H1 (cell line): ENCODE data around the gene RHOB. TPM values are rescaled to one million over a fixed set of nuclear protein-coding genes. Genes with fewer than 3 reads are reported as not detected.

ENCODE experiments used
- CTCF ChIA-PET: fragments of 300-600 bp; sonication (Branson Sonifier 250); formaldehyde crosslinking; loops from one replicate; lab custom pipeline; 2021; ENCODE audit not compliant: partially characterized antibody; lab: Charles Lee
- POLR2A ChIA-PET: fragments of 300-600 bp; sonication (Branson Sonifier 250); formaldehyde crosslinking; loops from one replicate; lab custom pipeline; 2021; ENCODE audit warnings: inconsistent platforms; ENCODE audit not compliant: partially characterized antibody; lab: Charles Lee
- DNase-seq, 2 experiments: peaks; one replicate each; pipeline versions ENCODE4 v3.0.0 to v3.0.0-alpha.2; 2010 to 2022; ENCODE audit warnings: low spot score in 2 of 2, low read depth in 1 of 2, mixed read lengths in 1 of 2
- FAIRE-seq: peaks from 2 replicates; lab custom pipeline; 2011; peaks lifted over from hg19 to GRCh38; lab: Jason Lieb, UNC
- H2AFZ ChIP-seq: 2 replicates; pipeline ENCODE4 v1.8.1; 2012; ENCODE audit warnings: low read length, inconsistent platforms
- H2AK5ac ChIP-seq: 2 replicates; pipeline ENCODE4 v1.6.1; 2013; ENCODE audit warnings: low read depth, low read length
- H2BK120ac ChIP-seq: replicated peaks from 2 replicates; pipeline ENCODE3; 2013; ENCODE audit warnings: low read depth, low read length, inconsistent platforms
- H2BK12ac ChIP-seq: 2 replicates; pipeline ENCODE4 v1.6.1; 2013; ENCODE audit warnings: low read depth, low read length
- H2BK15ac ChIP-seq: 2 replicates; pipeline ENCODE4 v1.6.1; 2013; ENCODE audit warnings: low read length
- H2BK20ac ChIP-seq: 2 replicates; pipeline ENCODE4 v1.6.1; 2013; ENCODE audit warnings: low read length
- H2BK5ac ChIP-seq: 2 replicates; pipeline ENCODE4 v1.6.1; 2013; ENCODE audit warnings: low read depth, low read length
- H3K14ac ChIP-seq: 2 replicates; pipeline ENCODE4 v1.6.1; 2013; ENCODE audit warnings: inconsistent platforms; ENCODE audit not compliant: insufficient read length
- H3K18ac ChIP-seq: 2 replicates; pipeline ENCODE4 v1.6.1; 2013; ENCODE audit warnings: low read length; ENCODE audit errors: extremely low read depth
- H3K23ac ChIP-seq: 2 replicates; pipeline ENCODE4 v1.6.1; 2013; ENCODE audit warnings: inconsistent platforms; ENCODE audit not compliant: insufficient read length
- H3K23me2 ChIP-seq: 2 replicates; pipeline ENCODE4 v1.6.1; 2013; ENCODE audit warnings: low read depth, low read length
- H3K27ac ChIP-seq: 2 replicates; pipeline ENCODE4 v1.6.1; 2011; ENCODE audit warnings: low read depth, low read length, inconsistent platforms
- H3K27me3 ChIP-seq, 4 experiments: replicated peaks in 1 of 4; 1 replicate in 1 of 4; 2 replicates in 3 of 4; pipeline versions ENCODE4 v1.6.1 to v1.8.1; 2011 to 2013; ENCODE audit warnings: low read length in 3 of 4, mild to moderate bottlenecking in 3 of 4, inconsistent platforms in 2 of 4, mixed read lengths in 2 of 4, moderate library complexity in 1 of 4; ENCODE audit not compliant: control insufficient read depth in 3 of 4, insufficient read depth in 3 of 4; ENCODE audit errors: extremely low read depth in 1 of 4
- H3K36me3 ChIP-seq, 4 experiments: 2 replicates each; pipeline versions ENCODE4 v1.6.1 to v1.8.1; 2011 to 2013; ENCODE audit warnings: mild to moderate bottlenecking in 4 of 4, low read length in 3 of 4, moderate library complexity in 2 of 4, control low read depth in 1 of 4, inconsistent platforms in 1 of 4; ENCODE audit not compliant: insufficient read depth in 4 of 4, control insufficient read depth in 2 of 4
- H3K4ac ChIP-seq: replicated peaks from 2 replicates; pipeline ENCODE3; 2013; ENCODE audit warnings: low read length, low read depth, mixed read lengths, inconsistent platforms; ENCODE audit not compliant: insufficient read length
- H3K4me1 ChIP-seq, 4 experiments: replicated peaks in 1 of 4; 1 replicate in 1 of 4; 2 replicates in 3 of 4; pipeline versions ENCODE4 v1.6.1 to v1.8.1; 2011 to 2013; ENCODE audit warnings: low read length in 3 of 4, inconsistent platforms in 2 of 4, mixed read lengths in 1 of 4; ENCODE audit not compliant: insufficient read depth in 4 of 4, control insufficient read depth in 3 of 4
- H3K4me2 ChIP-seq, 2 experiments: 2 replicates each; pipeline versions ENCODE4 v1.6.1 to v1.8.1; 2011 to 2013; ENCODE audit warnings: low read depth in 2 of 2, low read length in 2 of 2, control low read depth in 1 of 2, inconsistent platforms in 1 of 2, mild to moderate bottlenecking in 1 of 2; ENCODE audit not compliant: insufficient read depth in 1 of 2
- H3K4me3 ChIP-seq, 4 experiments: fragments of 200-600, 300-600 bp in 1 of 4; sonication (generic), shearing (Covaris generic), sonication (Bioruptor Twin) in 1 of 4; 2 replicates each; pipeline versions ENCODE4 v1.5.1 to v1.8.1; 2011 to 2016; ENCODE audit warnings: low read length in 4 of 4, low read depth in 3 of 4, control low read depth in 2 of 4, inconsistent platforms in 2 of 4, mild to moderate bottlenecking in 2 of 4, mixed read lengths in 1 of 4, moderate library complexity in 1 of 4; ENCODE audit not compliant: insufficient read depth in 2 of 4; ENCODE audit errors: extremely low read depth in 1 of 4
- H3K56ac ChIP-seq: replicated peaks from 2 replicates; pipeline ENCODE3; 2013; ENCODE audit warnings: low read depth, mild to moderate bottlenecking, mixed read lengths, low read length, inconsistent platforms; ENCODE audit not compliant: insufficient read length
- H3K79me1 ChIP-seq: 2 replicates; pipeline ENCODE4 v1.6.1; 2013; ENCODE audit warnings: low read depth, low read length, control low read depth
- H3K79me2 ChIP-seq, 2 experiments: 2 replicates each; pipeline versions ENCODE4 v1.6.1 to v1.8.1; 2012 to 2013; ENCODE audit warnings: low read length in 2 of 2, mild to moderate bottlenecking in 2 of 2, inconsistent platforms in 1 of 2; ENCODE audit not compliant: insufficient read depth in 2 of 2, control insufficient read depth in 1 of 2
- H3K9ac ChIP-seq, 4 experiments: replicated peaks in 1 of 4; 1 replicate in 1 of 4; 2 replicates in 3 of 4; pipeline versions ENCODE4 v1.6.1 to v1.8.1; 2011 to 2013; ENCODE audit warnings: low read depth in 3 of 4, low read length in 3 of 4, control low read depth in 2 of 4, mild to moderate bottlenecking in 2 of 4, moderate library complexity in 2 of 4, inconsistent platforms in 1 of 4; ENCODE audit errors: extremely low read depth in 1 of 4
- H3K9me3 ChIP-seq, 2 experiments: 2 replicates each; pipeline versions ENCODE4 v1.6.1 to v1.8.1; 2012 to 2013; ENCODE audit warnings: mild to moderate bottlenecking in 2 of 2, moderate library complexity in 2 of 2, control low read depth in 1 of 2, inconsistent platforms in 1 of 2, low read depth in 1 of 2, low read length in 1 of 2, mixed read lengths in 1 of 2; ENCODE audit not compliant: insufficient read depth in 2 of 2
- H4K20me1 ChIP-seq, 2 experiments: replicated peaks in 1 of 2; 2 replicates each; pipeline versions ENCODE3 to v1.8.1; 2011 to 2013; ENCODE audit warnings: inconsistent platforms in 2 of 2, low read length in 2 of 2, mild to moderate bottlenecking in 1 of 2; ENCODE audit not compliant: insufficient read depth in 2 of 2, control insufficient read depth in 1 of 2
- H4K5ac ChIP-seq: 2 replicates; pipeline ENCODE4 v1.6.1; 2013; ENCODE audit warnings: low read length, low read depth, mixed read lengths, inconsistent platforms; ENCODE audit not compliant: insufficient read length
- H4K8ac ChIP-seq: 2 replicates; pipeline ENCODE4 v1.8.0; 2013; ENCODE audit warnings: mild to moderate bottlenecking, moderate library complexity, low read length, inconsistent platforms; ENCODE audit not compliant: insufficient read depth; ENCODE audit errors: extremely low read depth
- H4K91ac ChIP-seq: replicated peaks from 2 replicates; pipeline ENCODE3; 2013; ENCODE audit warnings: low read length, mixed read lengths, inconsistent platforms; ENCODE audit not compliant: insufficient read length
- BCL11A ChIP-seq, 2 experiments: IDR thresholded peaks; one replicate each; pipeline ENCODE4 v1.6.1; 2011; ENCODE audit warnings: low read depth in 2 of 2, low read length in 2 of 2, mild to moderate bottlenecking in 2 of 2
- CHD2 ChIP-seq: IDR thresholded peaks from 2 replicates; pipeline ENCODE4 v1.6.1; 2012; ENCODE audit warnings: low read length, improper control_type of control experiment
- EZH2 ChIP-seq: fragments of 200-600 bp; sonication (generic); IDR thresholded peaks from 2 replicates; pipeline ENCODE4 v1.7.1; 2012; ENCODE audit warnings: low read depth, mild to moderate bottlenecking, moderate library complexity, low read length, inconsistent platforms; ENCODE audit not compliant: severe bottlenecking
- FOSL1 ChIP-seq: IDR thresholded peaks from 2 replicates; pipeline ENCODE4 v1.6.1; 2011; ENCODE audit warnings: mild to moderate bottlenecking, low read depth, low read length, moderate library complexity; ENCODE audit not compliant: insufficient read depth
- HDAC2 ChIP-seq, 2 experiments: fragments of 300-600 bp in 1 of 2; sonication (generic) in 1 of 2; IDR thresholded peaks; 2 replicates each; pipeline ENCODE4 v1.6.1; 2011 to 2012; ENCODE audit warnings: low read depth in 2 of 2, low read length in 2 of 2, mild to moderate bottlenecking in 2 of 2, moderate library complexity in 2 of 2, borderline replicate concordance in 1 of 2, inconsistent platforms in 1 of 2
- JUND ChIP-seq: IDR thresholded peaks from 2 replicates; pipeline ENCODE4 v1.6.1; 2011; ENCODE audit warnings: mild to moderate bottlenecking, improper control_type of control experiment, low read length
- KDM4A ChIP-seq: IDR thresholded peaks from one replicate; pipeline ENCODE4 v1.7.1; 2012; ENCODE audit warnings: low read depth, mild to moderate bottlenecking, moderate library complexity, low read length, inconsistent platforms; ENCODE audit not compliant: severe bottlenecking
- MAX ChIP-seq: IDR thresholded peaks from 2 replicates; pipeline ENCODE4 v1.6.1; 2012; ENCODE audit warnings: inconsistent platforms
- POLR2A ChIP-seq, 2 experiments: IDR thresholded peaks; 1 replicate in 1 of 2; 2 replicates in 1 of 2; pipeline ENCODE4 v1.6.1; 2011; ENCODE audit warnings: low read depth in 2 of 2, low read length in 2 of 2, mild to moderate bottlenecking in 2 of 2; ENCODE audit errors: control extremely low read depth in 1 of 2
- POU5F1 ChIP-seq: IDR thresholded peaks from 2 replicates; pipeline ENCODE4 v1.6.1; 2011; ENCODE audit warnings: low read depth, mild to moderate bottlenecking, low read length, moderate library complexity
- RNF2 ChIP-seq: fragments of 200-900, 300-1000 bp; sonication (generic); IDR thresholded peaks from 2 replicates; pipeline ENCODE4 v1.7.1; 2016; ENCODE audit warnings: borderline replicate concordance, low read depth, mild to moderate bottlenecking, antibody characterized with exemption, low read length; ENCODE audit not compliant: poor library complexity, severe bottlenecking; ENCODE audit errors: missing control alignments
- SAP30 ChIP-seq: fragments of 300-600 bp; sonication (generic); IDR thresholded peaks from 2 replicates; pipeline ENCODE4 v1.7.1; 2012; ENCODE audit warnings: low read length, moderate library complexity, mild to moderate bottlenecking, inconsistent platforms; ENCODE audit not compliant: insufficient read depth, insufficient replicate concordance
- TAF7 ChIP-seq: optimal IDR thresholded peaks from 2 replicates; pipeline ENCODE3; 2011; ENCODE audit warnings: low read depth, mild to moderate bottlenecking, inconsistent platforms, low read length, moderate library complexity, borderline replicate concordance
- WGBS, 2 experiments: shearing (Covaris generic) in 1 of 2; methylation state at CpG; one replicate each; pipeline versions ENCODE4 v1.1.6 to v1.1.7; 2013 to 2015; ENCODE audit warnings: low lambda C conversion rate in 2 of 2, mixed read lengths in 2 of 2, inconsistent platforms in 1 of 2, low coverage in 1 of 2, missing lambda C conversion rate in 1 of 2; ENCODE audit not compliant: insufficient replicate concordance in 2 of 2, insufficient coverage in 1 of 2, insufficient read length in 1 of 2; ENCODE audit errors: extremely low coverage in 1 of 2, missing lambda C conversion rate in 1 of 2; 5-methylcytosine and 5-hydroxymethylcytosine counted together
- polyA plus RNA-seq, 7 experiments: library from polyadenylated mRNA; depleted of rRNA in 3 of 7; stranded (reverse) in 5 of 7; unstranded in 2 of 7; fragments of >200 nt in 5 of 7; fragments of 200-250 nt in 2 of 7; gene quantifications; 1 replicate in 5 of 7; 2 replicates in 1 of 7; 4 replicates in 1 of 7; pipeline versions ENCODE4 v1.2.1 to v1.2.3, GENCODE V29; 2011 to 2013; ENCODE audit warnings: missing spikeins in 2 of 7, mixed read lengths in 2 of 7
- total RNA-seq: library from RNA; stranded (reverse); fragmentation: NEBNext Ultra II Directional; extraction: Animal tissue kit (Norgen Biotek cat#: 25700); gene quantifications from 2 replicates; pipeline ENCODE4 v1.2.1, GENCODE V29; 2021

RHOB gene
- total and polyA plus RNA-seq, 2 of the 8 experiments (the other 6 are each of a cell fraction or from before 2014, with no cell fraction given): 9.3 to 9.5 TPM

- Histone ChIP-seq H2AK5ac (no peak overlapping the region), H3K79me1 (no peaks in the 10 kb centered on the region), H3K4ac (no peak overlapping the region), H2BK5ac (no peak overlapping the region), H3K23me2 (no peaks in the 10 kb centered on the region), H3K4me1 (peaks cover 0 to 4% (median 2%) of the 10 kb centered on the region in 4 experiments; a peak in 2 of 7 replicates), H2BK15ac (no peak overlapping the region), H3K14ac (no peak overlapping the region), H4K91ac (no peak overlapping the region), H2BK12ac (no peak overlapping the region), H3K79me2 (no peaks in the 10 kb centered on the region), H3K9ac (no peak overlapping the region), H3K18ac (no peak overlapping the region), H3K23ac (no peak overlapping the region), H3K36me3 (no peaks in the 10 kb centered on the region), H3K9me3 (no peaks in the 10 kb centered on the region), H4K5ac (no peak overlapping the region), H2AFZ (no peak overlapping the region), H4K8ac (no peak overlapping the region), H2BK20ac (no peak overlapping the region), H3K4me3 (no peak overlapping the region), H3K56ac (no peak overlapping the region), H2BK120ac (no peak overlapping the region), H3K27ac (no peak overlapping the region), H3K4me2 (no peak overlapping the region), H3K27me3 (no peaks in the 10 kb centered on the region), H4K20me1 (no peaks in the 10 kb centered on the region)
- DNase-seq: no peak
- ChIA-PET CTCF (interaction anchor here (0.6 to 17.4 kb wide), 6 partner anchors 14 to 229 kb away, joined by 3 to 404 read pairs (median 68); partner anchors contain the start of gene HS1BP3), POLR2A (interaction anchor here (0.7 to 3.6 kb wide), 2 partner anchors 30 to 184 kb away, joined by 4 to 14 read pairs; partner anchors contain the start of gene RHOB)
- FAIRE-seq: no peak
- WGBS, 2 experiments: 90% methylated on average over 1 of the region's 1 CpG; no CpG with 5 or more reads in 1 of the 2 experiments
- TF ChIP-seq CHD2: no peak
- no peak for TF ChIP-seq POU5F1
- TF ChIP-seq RNF2: no peak
- TF ChIP-seq HDAC2 (IDR thresholded peaks at IDR 0.05; ENCODE audit: borderline replicate concordance in 1 of 2, low read depth in 2 of 2, low read length in 2 of 2): no peak
- TF ChIP-seq TAF7: no peak
- TF ChIP-seq FOSL1: no peak
- no peak for TF ChIP-seq SAP30
- no peak for TF ChIP-seq KDM4A
- no peak for TF ChIP-seq EZH2
- TF ChIP-seq MAX: no peak
- TF ChIP-seq JUND: no peak
- TF ChIP-seq BCL11A (IDR thresholded peaks at IDR 0.05; ENCODE audit: low read depth in 2 of 2, low read length in 2 of 2): no peak
- no peak for TF ChIP-seq POLR2A (IDR thresholded peaks at IDR 0.05; ENCODE audit: control extremely low read depth in 1 of 2, low read depth in 2 of 2, low read length in 2 of 2)
Measured at GRCh38 chr2:20416723-20417122, 30.2 kb upstream of the RHOB start.
